NCI-H2227 (cell line): ENCODE data around the gene GOT2.
"Not testable (repeated sequence)": the region's sequence is repeated elsewhere in the genome, so short reads cannot be mapped to it uniquely, and the experiment has no call there.

Experiments
- DNase-seq: peaks from one replicate; lab custom pipeline; 2025; ENCODE audit not compliant: unreplicated experiment; lab: John Stamatoyannopoulos, UW

Gene GOT2

GRCh38 chr16:58733671-58734458 is at the start of gene GOT2:
TSS of gene GOT2 (minus strand) at chr16:58734316. CDS start at chr16:58734228, 88 bp downstream.
- DNase-seq = peak; percentile 84

- DNase-seq = not testable (repeated sequence)
Observed at GRCh38 chr16:58779291-58779690, 45.2 kb upstream of the GOT2 start.

- no peak for DNase-seq
Observed at GRCh38 chr16:58773870-58774269, 39.8 kb upstream of the GOT2 start.

- DNase-seq = no peak
Observed at GRCh38 chr16:58768145-58768544, 34.0 kb upstream of the GOT2 start.

- DNase-seq = no peak
Observed at GRCh38 chr16:58767581-58767980, 33.5 kb upstream of the GOT2 start.

- no peak for DNase-seq
Observed at GRCh38 chr16:58756650-58757332, 22.7 kb upstream of the GOT2 start.

- peak; percentile 71 for DNase-seq
Observed at GRCh38 chr16:58755989-58756649, 22.0 kb upstream of the GOT2 start.

GRCh38 chr16:58753711-58754134 is 19.6 kb upstream of the GOT2 start:
- DNase-seq = no peak

- no peak for DNase-seq
Observed at GRCh38 chr16:58744497-58744896, 10.4 kb upstream of the GOT2 start.

GRCh38 chr16:58741976-58742375 is 7.9 kb upstream of the GOT2 start:
- DNase-seq = no peak

- DNase-seq = no peak
Observed at GRCh38 chr16:58741166-58741565, 7.0 kb upstream of the GOT2 start.

- no peak for DNase-seq
Observed at GRCh38 chr16:58738672-58739296, 4.7 kb upstream of the GOT2 start.

GRCh38 chr16:58736341-58736740 is 2.2 kb upstream of the GOT2 start:
- not testable (repeated sequence) for DNase-seq

- DNase-seq = no peak
Observed at GRCh38 chr16:58734459-58734787, 307 bp upstream of the GOT2 start.

- DNase-seq = peak; percentile 15
Observed at GRCh38 chr16:58733248-58733670, 857 bp downstream of the GOT2 start.

- no peak for DNase-seq
Observed at GRCh38 chr16:58732545-58733247, 1.4 kb downstream of the GOT2 start.

- DNase-seq = no peak
Observed at GRCh38 chr16:58730724-58731370, 3.3 kb downstream of the GOT2 start.

GRCh38 chr16:58727796-58728568 is 6.1 kb downstream of the GOT2 start:
- no peak for DNase-seq

- no peak for DNase-seq
Observed at GRCh38 chr16:58727028-58727781, 6.9 kb downstream of the GOT2 start.
